SK-N-SH (cell line): ENCODE data around the gene MYO1H. TPM values are rescaled to one million over a fixed set of nuclear protein-coding genes. Genes with fewer than 3 reads are reported as not detected.
A peak's percentile ranks its signal among the peaks of the same experiment; 100 is the strongest.

Experiments
- CTCF ChIA-PET: fragments of 300-600, 350-600 bp; formaldehyde crosslinking; extraction: SDS; loops from one replicate; lab custom pipeline; 2021; lab: Yijun Ruan, JAX
- POLR2A ChIA-PET: fragments of 350-600 bp; sonication (Branson Sonifier 250); formaldehyde crosslinking; extraction: SDS; loops from one replicate; lab custom pipeline; 2020; ENCODE audit warnings: antibody characterized with exemption, inconsistent platforms; lab: Yijun Ruan, JAX
- DNase-seq: peaks from one replicate; pipeline ENCODE4 v3.0.0; 2012
- H2AFZ ChIP-seq: fragments of 200-600 bp; sonication (generic); 2 replicates; pipeline ENCODE4 v1.8.1; 2016; ENCODE audit warnings: antibody characterized with exemption, mild to moderate bottlenecking, low read depth
- H3F3A ChIP-seq: fragments of 200-600 bp; sonication (generic); replicated peaks from 2 replicates; pipeline ENCODE3; 2016; ENCODE audit warnings: antibody characterized with exemption, mild to moderate bottlenecking; ENCODE audit not compliant: insufficient read depth
- H3K27ac ChIP-seq, 2 experiments: fragments of 200-500 bp in 1 of 2; fragments of 200-600 bp in 1 of 2; sonication (Bioruptor generic) in 1 of 2; sonication (generic), shearing (Covaris generic) in 1 of 2; 2 replicates each; pipeline versions ENCODE4 v1.5.1 to v1.6.1; 2014 to 2016; ENCODE audit warnings: low read depth in 2 of 2, inconsistent platforms in 1 of 2, low read length in 1 of 2, mild to moderate bottlenecking in 1 of 2, mixed read lengths in 1 of 2
- H3K27me3 ChIP-seq: fragments of 200-600 bp; sonication (generic), shearing (Covaris generic); 2 replicates; pipeline ENCODE4 v1.6.1; 2016; ENCODE audit warnings: mixed run types; ENCODE audit not compliant: insufficient read depth
- H3K36me3 ChIP-seq, 2 experiments: fragments of 200-500 bp in 1 of 2; fragments of 200-600 bp in 1 of 2; sonication (Bioruptor generic) in 1 of 2; sonication (generic) in 1 of 2; replicated peaks in 1 of 2; 2 replicates each; pipeline versions ENCODE3 to v1.5.1; 2014 to 2016; ENCODE audit warnings: low read length in 1 of 2, mild to moderate bottlenecking in 1 of 2; ENCODE audit not compliant: insufficient read depth in 2 of 2, control insufficient read depth in 1 of 2
- H3K4me1 ChIP-seq, 2 experiments: fragments of 200-500 bp in 1 of 2; fragments of 200-600 bp in 1 of 2; sonication (Bioruptor generic) in 1 of 2; sonication (generic), shearing (Covaris generic) in 1 of 2; 2 replicates each; pipeline versions ENCODE4 v1.5.1 to v1.6.1; 2014 to 2016; ENCODE audit warnings: low read depth in 1 of 2, low read length in 1 of 2, mixed run types in 1 of 2; ENCODE audit not compliant: insufficient read depth in 2 of 2, control insufficient read depth in 1 of 2
- H3K4me2 ChIP-seq: fragments of 200-600 bp; sonication (generic), shearing (Covaris generic); 2 replicates; pipeline ENCODE4 v1.6.1; 2017; ENCODE audit warnings: mixed run types
- H3K4me3 ChIP-seq, 2 experiments: fragments of 200-500 bp in 1 of 2; fragments of 200-600 bp in 1 of 2; sonication (Bioruptor generic) in 1 of 2; sonication (generic), shearing (Covaris generic) in 1 of 2; 2 replicates each; pipeline versions ENCODE4 v1.5.1 to v1.8.1; 2014 to 2016; ENCODE audit warnings: low read depth in 2 of 2, inconsistent platforms in 1 of 2, low read length in 1 of 2, mild to moderate bottlenecking in 1 of 2, mixed read lengths in 1 of 2, moderate library complexity in 1 of 2
- H3K79me2 ChIP-seq: fragments of 200-600 bp; sonication (generic); 2 replicates; pipeline ENCODE4 v1.8.1; 2017; ENCODE audit warnings: mild to moderate bottlenecking; ENCODE audit not compliant: insufficient read depth
- H3K9ac ChIP-seq: fragments of 200-600 bp; sonication (generic); 2 replicates; pipeline ENCODE4 v1.6.1; 2017; ENCODE audit warnings: mixed run types
- H3K9me2 ChIP-seq: fragments of 200-600 bp; sonication (generic); 2 replicates; pipeline ENCODE4 v1.6.1; 2017; ENCODE audit warnings: mixed run types
- H3K9me3 ChIP-seq: fragments of 200-600 bp; sonication (generic); 2 replicates; pipeline ENCODE4 v1.6.1; 2017; ENCODE audit warnings: mixed run types, mild to moderate bottlenecking, moderate library complexity
- H4K20me1 ChIP-seq: fragments of 200-600 bp; sonication (generic); 2 replicates; pipeline ENCODE4 v1.6.1; 2017; ENCODE audit warnings: mild to moderate bottlenecking, mixed run types; ENCODE audit not compliant: insufficient read depth
- EP300 ChIP-seq, 2 experiments: IDR thresholded peaks; 2 replicates each; pipeline versions ENCODE4 v1.4.0 to v1.6.1; 2012; ENCODE audit warnings: borderline replicate concordance in 1 of 2, low read depth in 1 of 2, low read length in 1 of 2
- FOSL2 ChIP-seq: IDR thresholded peaks from 2 replicates; pipeline ENCODE4 v1.4.0; 2012; ENCODE audit warnings: low read depth, mild to moderate bottlenecking, moderate library complexity, borderline replicate concordance
- FOXJ3 ChIP-seq: sonication (generic); formaldehyde crosslinking; IDR thresholded peaks from 2 replicates; pipeline ENCODE4 v1.5.1; 2020; ENCODE audit warnings: mild to moderate bottlenecking, missing genetic modification reagents
- FOXM1 ChIP-seq: IDR thresholded peaks from 2 replicates; pipeline ENCODE4 v1.4.0; 2012; ENCODE audit warnings: low read depth, mild to moderate bottlenecking
- JUND ChIP-seq: IDR thresholded peaks from 2 replicates; pipeline ENCODE4 v1.4.0; 2012
- MAX ChIP-seq: IDR thresholded peaks from 2 replicates; pipeline ENCODE4 v1.4.0; 2012; ENCODE audit warnings: low read depth
- POLR2AphosphoS5 ChIP-seq: IDR thresholded peaks from 2 replicates; pipeline ENCODE4 v1.6.1; 2012; ENCODE audit warnings: low read depth, low read length
- REST ChIP-seq: IDR thresholded peaks from 2 replicates; pipeline ENCODE4 v1.6.1; 2012; ENCODE audit warnings: mild to moderate bottlenecking, low read depth, low read length, moderate library complexity
- SMC3 ChIP-seq: IDR thresholded peaks from 2 replicates; pipeline ENCODE4 v1.6.1; 2012; ENCODE audit warnings: low read depth, low read length, improper control_type of control experiment
- WGBS: methylation state at CpG from one replicate; pipeline ENCODE4 v1.1.6; 2017; ENCODE audit warnings: low lambda C conversion rate; 5-methylcytosine and 5-hydroxymethylcytosine counted together
- polyA plus RNA-seq, 3 experiments: library from polyadenylated mRNA; depleted of rRNA; stranded (reverse); fragments of >200 nt; gene quantifications; 2 replicates each; pipeline ENCODE4 v1.2.3, GENCODE V29; 2012

Gene MYO1H
- polyA plus RNA-seq, 1 of the 3 experiments (the other 2 are of a cell fraction), result not detected

GRCh38 chr12:109475993-109476806 is 128.5 kb downstream of the MYO1H start (continued):
- TF ChIP-seq REST (no peak), EP300 (IDR thresholded peaks at IDR 0.05; ENCODE audit: borderline replicate concordance in 1 of 2, low read depth in 1 of 2, low read length in 1 of 2) (no peak)

GRCh38 chr12:109476807-109477184 is 129.1 kb downstream of the MYO1H start:
- H3K9me2 ChIP-seq, result no peaks in the 10 kb centered on the region
- H4K20me1 ChIP-seq, result peaks cover 29% of the 10 kb centered on the region
- H3K9ac ChIP-seq, result peak overlapping the region; percentile 95
- peak overlapping the region; percentile 93 to 94 for H3K4me3 ChIP-seq
- peak overlapping the region; percentile 97 for H2AFZ ChIP-seq
- no peak for DNase-seq
- H3K4me1 ChIP-seq, result peaks cover 16 to 17% of the 10 kb centered on the region in 2 experiments; a peak in 3 of 4 replicates
- peak overlapping the region; percentile 87 to 96; a peak in 3 of 4 replicates for H3K27ac ChIP-seq
- H3K27me3 ChIP-seq, result no peaks in the 10 kb centered on the region
- no peaks in the 10 kb centered on the region for H3K9me3 ChIP-seq
- WGBS, result 3% methylated on average over 11 of the region's 11 CpGs
- H3K36me3 ChIP-seq, result peaks cover 0 to 18% of the 10 kb centered on the region in 2 experiments
- POLR2A ChIA-PET, result interaction anchor here (0.6 to 1.3 kb wide), 3 partner anchors 9 to 434 kb away, joined by 3 read pairs; no protein-coding TSS in a partner anchor
- H3K4me2 ChIP-seq, result peak overlapping the region; percentile 80
- CTCF ChIA-PET, result interaction anchor here (1.1 to 1.7 kb wide), 2 partner anchors 42 to 49 kb away, joined by 3 to 7 read pairs; no protein-coding TSS in a partner anchor
- no peak for TF ChIP-seq FOSL2
- no peak for TF ChIP-seq POLR2AphosphoS5
- TF ChIP-seq FOXJ3 (CRISPR knock-in tag), result no peak
- no peak for TF ChIP-seq JUND
- TF ChIP-seq SMC3, result no peak
- TF ChIP-seq MAX, result no peak
- TF ChIP-seq FOXM1, result no peak
- peaks cover 90% of the 10 kb centered on the region for H3K79me2 ChIP-seq
- H3F3A ChIP-seq, result no peaks in the 10 kb centered on the region
